ENCODE data around the gene HSD17B11. TPM values are rescaled to one million over a fixed set of nuclear protein-coding genes. Genes with fewer than 3 reads are reported as not detected.
"Not testable (repeated sequence)": the region's sequence is repeated elsewhere in the genome, so short reads cannot be mapped to it uniquely, and the experiment has no call there.

Gene HSD17B11
- total RNA-seq, 2 donors from 2014 or later: 21.4 to 105 TPM

DNA sequence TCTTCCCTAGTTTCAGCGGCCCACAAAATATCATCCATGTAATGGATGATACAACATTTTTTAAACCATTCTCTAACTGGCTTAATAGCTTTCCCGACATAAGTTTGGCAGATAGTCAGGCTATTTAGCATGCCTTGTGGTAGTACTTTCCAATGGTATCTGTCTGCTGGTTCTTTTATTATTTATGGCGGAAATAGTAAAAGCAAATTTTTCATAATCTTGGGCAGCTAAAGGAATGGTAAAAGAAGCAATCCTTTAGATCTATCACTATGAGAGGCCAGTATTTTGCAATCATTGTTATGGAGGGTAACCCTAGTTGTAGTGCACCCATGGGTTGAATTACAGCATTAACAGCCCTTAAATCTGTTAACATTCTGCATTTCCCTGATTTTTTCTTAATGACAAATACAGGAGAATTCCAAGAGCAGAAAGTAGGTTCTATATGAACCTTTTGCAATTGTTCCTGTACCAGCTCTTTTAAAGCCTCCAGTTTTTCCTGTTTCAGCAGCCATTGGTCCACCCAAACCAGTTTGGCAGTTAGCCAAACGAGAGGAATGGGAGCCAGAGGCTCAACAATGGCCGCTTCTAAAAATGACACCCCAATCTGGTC lies 14.3 kb upstream of the HSD17B11 start:
- Histone ChIP-seq H3K9me3 (no peaks in the 10 kb centered on the region), H3K27me3 (no peaks in the 10 kb centered on the region), H3K27ac (no peak overlapping the region), H3K36me3 (replicated peaks in 1 of 2; ENCODE audit: insufficient read depth in 1 of 2, low read depth in 2 of 2) (no peaks in the 10 kb centered on the region), H3K4me1 (peaks cover 40% of the 10 kb centered on the region), H3K4me3 (no peak overlapping the region)
- DNase-seq (no peak), ATAC-seq (no peak)
- intact Hi-C loops (cut with DNase I): no loop called here
- 72 to 76% methylated on average over 5 of the region's 5 CpGs for WGBS, 2 donors
- TF ChIP-seq, protein P1, sequence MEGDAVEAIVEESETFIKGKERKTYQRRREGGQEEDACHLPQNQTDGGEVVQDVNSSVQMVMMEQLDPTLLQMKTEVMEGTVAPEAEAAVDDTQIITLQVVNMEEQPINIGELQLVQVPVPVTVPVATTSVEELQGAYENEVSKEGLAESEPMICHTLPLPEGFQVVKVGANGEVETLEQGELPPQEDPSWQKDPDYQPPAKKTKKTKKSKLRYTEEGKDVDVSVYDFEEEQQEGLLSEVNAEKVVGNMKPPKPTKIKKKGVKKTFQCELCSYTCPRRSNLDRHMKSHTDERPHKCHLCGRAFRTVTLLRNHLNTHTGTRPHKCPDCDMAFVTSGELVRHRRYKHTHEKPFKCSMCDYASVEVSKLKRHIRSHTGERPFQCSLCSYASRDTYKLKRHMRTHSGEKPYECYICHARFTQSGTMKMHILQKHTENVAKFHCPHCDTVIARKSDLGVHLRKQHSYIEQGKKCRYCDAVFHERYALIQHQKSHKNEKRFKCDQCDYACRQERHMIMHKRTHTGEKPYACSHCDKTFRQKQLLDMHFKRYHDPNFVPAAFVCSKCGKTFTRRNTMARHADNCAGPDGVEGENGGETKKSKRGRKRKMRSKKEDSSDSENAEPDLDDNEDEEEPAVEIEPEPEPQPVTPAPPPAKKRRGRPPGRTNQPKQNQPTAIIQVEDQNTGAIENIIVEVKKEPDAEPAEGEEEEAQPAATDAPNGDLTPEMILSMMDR (IDR thresholded peaks at IDR 0.05): no peak
- no peak for TF ChIP-seq POLR2A (IDR thresholded peaks at IDR 0.05)

DNA sequence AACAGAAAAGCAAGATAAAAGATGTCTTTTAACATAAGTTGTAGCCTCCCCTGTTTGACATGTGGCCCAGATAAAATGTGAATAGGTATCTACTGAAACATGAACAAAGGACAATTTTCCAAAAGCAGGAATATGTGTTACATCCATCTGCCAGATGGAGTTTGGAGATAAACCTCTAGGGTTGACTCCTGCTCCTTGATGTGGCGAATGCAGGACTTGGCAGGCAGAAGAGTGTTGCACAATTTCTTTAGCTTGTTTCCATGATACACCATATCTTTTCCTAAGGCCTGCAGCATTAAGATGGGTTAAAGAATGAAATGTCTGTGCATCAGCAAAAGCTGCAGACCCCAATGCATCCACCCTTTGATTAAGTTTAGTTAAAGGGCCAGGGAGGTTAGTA lies 12.7 kb upstream of the HSD17B11 start:
- H3K27ac ChIP-seq; H3K27me3 ChIP-seq; DNase-seq; H3K4me3 ChIP-seq; ATAC-seq; intact Hi-C loops (cut with DNase I); H3K9me3 ChIP-seq; H3K36me3 ChIP-seq (replicated peaks in 1 of 2; ENCODE audit: insufficient read depth in 1 of 2, low read depth in 2 of 2): not testable (repeated sequence)
- H3K4me1 ChIP-seq: peaks cover 24% of the 10 kb centered on the region
- 35 to 38% methylated on average over 1 of the region's 1 CpG for WGBS, 2 donors

GRCh38 chr4:87399954-87400353 lies 9.0 kb upstream of the HSD17B11 start:
- 88 to 93% methylated on average over 1 of the region's 1 CpG for WGBS, 2 donors
- H3K36me3 ChIP-seq (replicated peaks in 1 of 2; ENCODE audit: insufficient read depth in 1 of 2, low read depth in 2 of 2): no peaks in the 10 kb centered on the region
- DNase-seq: no peak
- H3K4me3 ChIP-seq: no peak overlapping the region
- TF ChIP-seq, protein P1 (IDR thresholded peaks at IDR 0.05): no peak
- no peak for TF ChIP-seq POLR2A (IDR thresholded peaks at IDR 0.05)
- no peaks in the 10 kb centered on the region for H3K4me1 ChIP-seq
- intact Hi-C loops (cut with DNase I): no loop called here
- H3K9me3 ChIP-seq: no peaks in the 10 kb centered on the region
- H3K27me3 ChIP-seq: no peaks in the 10 kb centered on the region
- ATAC-seq: no peak
- H3K27ac ChIP-seq: no peak overlapping the region

GRCh38 chr4:87399148-87399547 lies 8.2 kb upstream of the HSD17B11 start:
- no peak overlapping the region for H3K27ac ChIP-seq
- no peak overlapping the region for H3K4me3 ChIP-seq
- WGBS, 2 donors: 81 to 86% methylated on average over 2 to 3 of the region's 3 CpGs
- ATAC-seq (peak; percentile 47), DNase-seq (peak; percentile 32 to 64 (median 40))
- H3K9me3 ChIP-seq: no peaks in the 10 kb centered on the region
- H3K27me3 ChIP-seq: no peaks in the 10 kb centered on the region
- intact Hi-C loops (cut with DNase I): no loop called here
- no peaks in the 10 kb centered on the region for H3K36me3 ChIP-seq (replicated peaks in 1 of 2; ENCODE audit: insufficient read depth in 1 of 2, low read depth in 2 of 2)
- no peaks in the 10 kb centered on the region for H3K4me1 ChIP-seq
- TF ChIP-seq, protein P1 (IDR thresholded peaks at IDR 0.05): no peak
- TF ChIP-seq POLR2A (IDR thresholded peaks at IDR 0.05): no peak

DNA sequence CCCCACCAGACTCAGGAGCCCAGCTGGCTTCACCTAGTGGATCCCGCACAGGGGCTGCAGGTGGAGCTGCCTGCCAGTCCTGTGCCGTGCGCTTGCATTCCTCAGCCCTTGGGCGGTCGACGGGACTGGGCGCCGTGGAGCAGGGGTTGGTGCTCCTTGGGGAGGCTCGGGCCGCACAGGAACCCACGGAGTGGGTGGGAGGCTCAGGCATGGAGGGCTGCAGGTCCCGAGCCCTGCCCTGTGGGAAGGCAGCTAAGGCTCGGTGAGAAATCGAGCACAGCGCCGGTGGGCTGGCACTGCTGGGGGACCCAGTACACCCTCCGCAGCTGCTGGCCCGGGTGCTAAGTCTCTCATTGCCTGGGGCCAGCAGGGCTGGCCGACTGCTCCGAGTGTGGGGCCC lies 4.9 kb upstream of the HSD17B11 start:
- ATAC-seq; H3K36me3 ChIP-seq (replicated peaks in 1 of 2; ENCODE audit: insufficient read depth in 1 of 2, low read depth in 2 of 2); intact Hi-C loops (cut with DNase I); H3K9me3 ChIP-seq; H3K27ac ChIP-seq; H3K4me1 ChIP-seq; DNase-seq; H3K27me3 ChIP-seq; H3K4me3 ChIP-seq: not testable (repeated sequence)
- WGBS, 2 donors: 94% methylated on average over 17 of the region's 20 CpGs; no CpG with 5 or more reads in 1 of the 2 donors

DNA sequence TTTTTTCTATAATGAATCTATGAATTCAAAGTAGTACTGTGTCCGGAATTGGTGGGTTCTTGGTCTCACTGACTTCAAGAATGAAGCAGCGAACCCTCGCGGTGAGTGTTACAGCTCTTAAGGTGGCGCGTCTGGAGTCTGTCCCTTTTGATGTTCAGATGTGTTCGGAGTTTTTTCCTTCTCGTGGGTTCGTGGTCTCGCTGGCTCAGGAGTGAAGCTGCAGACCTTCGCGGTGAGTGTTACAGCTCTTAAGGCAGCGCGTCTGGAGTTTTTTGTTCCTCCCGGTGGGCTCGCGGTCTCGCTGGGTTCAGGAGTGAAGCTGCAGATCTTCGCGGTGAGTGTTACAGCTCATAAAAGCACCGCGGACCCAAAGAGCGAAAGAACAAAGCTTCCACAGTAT lies 4.1 kb upstream of the HSD17B11 start:
- H3K9me3 ChIP-seq; DNase-seq; intact Hi-C loops (cut with DNase I); H3K4me3 ChIP-seq; H3K27ac ChIP-seq; H3K27me3 ChIP-seq; ATAC-seq; H3K36me3 ChIP-seq (replicated peaks in 1 of 2; ENCODE audit: insufficient read depth in 1 of 2, low read depth in 2 of 2): not testable (repeated sequence)
- H3K4me1 ChIP-seq: peaks cover 10% of the 10 kb centered on the region
- WGBS, 2 donors: 89 to 93% methylated on average over 21 to 23 of the region's 23 CpGs

All from body of pancreas (tissue), 4 donors.